Transverse colon (tissue), 4 donors: Measurements from ENCODE around the gene CAMK2D.

Source experiments
- CTCF ChIP-seq, 5 experiments: fragments of 200-600 bp in 3 of 5; fragments of 450-650 bp in 2 of 5; sonication (generic) in 3 of 5; IDR thresholded peaks; 1 replicate in 2 of 5; 2 replicates in 3 of 5; pipeline ENCODE4 v1.5.1; 2016 to 2017; ENCODE audit warnings: antibody characterized with exemption in 5 of 5, inconsistent platforms in 3 of 5, mild to moderate bottlenecking in 2 of 5, moderate library complexity in 1 of 5
- EP300 ChIP-seq: sonication (generic); formaldehyde crosslinking; IDR thresholded peaks from one replicate; pipeline ENCODE4 v1.6.1; 2017; ENCODE audit warnings: antibody characterized with exemption, low read depth
- POLR2A ChIP-seq: fragments of 450-650 bp; IDR thresholded peaks from one replicate; pipeline ENCODE4 v1.6.1; 2016; ENCODE audit warnings: antibody characterized with exemption, mild to moderate bottlenecking, moderate library complexity
- POLR2AphosphoS5 ChIP-seq, 3 donors: sonication (generic); formaldehyde crosslinking; IDR thresholded peaks; one replicate each; pipeline ENCODE4 v1.6.1; 2016; ENCODE audit warnings: antibody characterized with exemption in 3 of 3

DNA sequence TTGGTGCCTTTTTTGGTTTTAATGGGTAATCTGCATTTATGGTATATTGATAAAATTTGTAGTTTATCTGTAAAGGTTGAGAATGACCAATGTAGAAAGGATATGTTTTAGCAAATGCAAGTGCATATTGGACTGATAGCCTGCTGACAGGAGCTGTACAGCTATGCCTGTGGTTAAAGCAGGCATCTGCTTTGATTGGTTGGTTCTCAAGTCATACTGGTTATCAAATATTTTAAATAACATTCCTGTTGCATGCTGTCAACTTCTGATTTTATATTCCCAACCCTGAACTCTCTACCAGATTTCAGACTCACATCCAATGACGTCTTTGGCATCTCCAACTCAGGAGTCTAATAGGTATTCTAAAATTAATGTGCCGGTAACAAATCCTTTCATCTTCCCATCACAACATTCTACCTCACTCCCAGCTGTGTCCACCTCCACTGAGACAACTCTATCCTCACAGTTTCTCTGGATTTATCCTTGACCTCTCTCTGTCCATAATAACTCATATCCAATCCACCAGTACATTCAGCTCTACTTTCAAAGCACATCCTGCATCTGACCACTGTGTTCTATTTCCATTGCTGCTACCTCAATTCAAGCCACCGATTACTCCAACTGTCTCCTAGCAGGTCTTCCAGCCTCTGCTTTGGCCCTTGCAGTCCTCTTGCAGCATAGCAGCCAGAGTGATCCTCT, 125.7 kb downstream of the CAMK2D start:
- TF ChIP-seq POLR2A (no peak), CTCF (IDR thresholded peaks at IDR 0.05) (no peak), POLR2AphosphoS5 (IDR thresholded peaks at IDR 0.05) (no peak), EP300 (no peak)
